GM19468 (cell line): ENCODE results near the gene SYNE1.
"Not testable (repeated sequence)": the region's sequence is repeated elsewhere in the genome, so short reads cannot be mapped to it uniquely, and the experiment has no call there.

Source experiments
- ATAC-seq: cut with Tn5 transposase; IDR thresholded peaks from one replicate; pipeline ENCODE4 v1.9.1; 2021; ENCODE audit warnings: mild to moderate bottlenecking, moderate library complexity, moderate number of reproducible peaks; ENCODE audit not compliant: unreplicated experiment; ENCODE audit errors: extremely low read depth

SYNE1 gene

GRCh38 chr6:152575161-152575560, 62.0 kb downstream of the SYNE1 start:
- ATAC-seq: no peak

- ATAC-seq: no peak
These were observed 63.4 kb downstream of the SYNE1 start for GRCh38 chr6:152573762-152574161.

GRCh38 chr6:152572338-152573088, 64.6 kb downstream of the SYNE1 start:
- ATAC-seq: no peak

- no peak for ATAC-seq
These were observed 65.2 kb downstream of the SYNE1 start for GRCh38 chr6:152571943-152572337.

- no peak for ATAC-seq
These were observed 66.1 kb downstream of the SYNE1 start for GRCh38 chr6:152571089-152571488.

GRCh38 chr6:152566103-152566875, 70.9 kb downstream of the SYNE1 start:
- ATAC-seq: no peak

GRCh38 chr6:152563177-152563576, 74.0 kb downstream of the SYNE1 start:
- ATAC-seq: no peak

- ATAC-seq: not testable (repeated sequence)
These were observed 78.4 kb downstream of the SYNE1 start for GRCh38 chr6:152558798-152559197.

GRCh38 chr6:152557502-152557901, 79.7 kb downstream of the SYNE1 start:
- no peak for ATAC-seq

- ATAC-seq: no peak
These were observed 82.3 kb downstream of the SYNE1 start for GRCh38 chr6:152554851-152555250.

GRCh38 chr6:152552616-152553209, 84.4 kb downstream of the SYNE1 start:
- ATAC-seq: peak; percentile 76

GRCh38 chr6:152543519-152543918, 93.6 kb downstream of the SYNE1 start:
- ATAC-seq: no peak

GRCh38 chr6:152540381-152540780, 96.8 kb downstream of the SYNE1 start:
- no peak for ATAC-seq

GRCh38 chr6:152534541-152534940, 102.6 kb downstream of the SYNE1 start:
- no peak for ATAC-seq

- no peak for ATAC-seq
These were observed 104.4 kb downstream of the SYNE1 start for GRCh38 chr6:152532556-152533422.

GRCh38 chr6:152531659-152532058, 105.5 kb downstream of the SYNE1 start:
- ATAC-seq: no peak

- no peak for ATAC-seq
These were observed 107.8 kb downstream of the SYNE1 start for GRCh38 chr6:152529369-152529768.

GRCh38 chr6:152514120-152514519, 123.0 kb downstream of the SYNE1 start:
- ATAC-seq: not testable (repeated sequence)

- ATAC-seq: no peak
These were observed 127.2 kb downstream of the SYNE1 start for GRCh38 chr6:152509916-152510315.

GRCh38 chr6:152508477-152508876, 128.7 kb downstream of the SYNE1 start:
- ATAC-seq: no peak
